Measurements from ENCODE around the gene TCHH.

DNA sequence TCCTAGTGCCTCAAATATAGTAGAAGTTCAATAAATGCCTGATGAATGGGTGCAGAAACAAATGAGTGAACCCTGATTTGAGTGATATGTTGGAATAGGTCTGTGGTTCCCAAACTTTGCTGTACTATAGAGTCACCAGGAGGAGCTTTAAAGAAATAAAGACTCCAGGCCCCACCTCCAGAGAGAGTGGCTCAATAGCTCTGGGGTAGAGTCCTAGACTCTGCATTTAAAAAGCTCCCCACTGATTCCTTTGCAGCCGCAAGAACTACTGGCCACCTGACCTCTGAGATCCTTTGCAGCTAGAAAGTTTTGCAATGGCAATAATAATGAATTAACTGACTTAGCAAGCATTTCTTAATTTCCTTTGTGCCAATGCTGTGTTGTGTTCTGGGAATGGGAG, 47.3 kb downstream of the TCHH start:
- TF ChIP-seq, protein P1, sequence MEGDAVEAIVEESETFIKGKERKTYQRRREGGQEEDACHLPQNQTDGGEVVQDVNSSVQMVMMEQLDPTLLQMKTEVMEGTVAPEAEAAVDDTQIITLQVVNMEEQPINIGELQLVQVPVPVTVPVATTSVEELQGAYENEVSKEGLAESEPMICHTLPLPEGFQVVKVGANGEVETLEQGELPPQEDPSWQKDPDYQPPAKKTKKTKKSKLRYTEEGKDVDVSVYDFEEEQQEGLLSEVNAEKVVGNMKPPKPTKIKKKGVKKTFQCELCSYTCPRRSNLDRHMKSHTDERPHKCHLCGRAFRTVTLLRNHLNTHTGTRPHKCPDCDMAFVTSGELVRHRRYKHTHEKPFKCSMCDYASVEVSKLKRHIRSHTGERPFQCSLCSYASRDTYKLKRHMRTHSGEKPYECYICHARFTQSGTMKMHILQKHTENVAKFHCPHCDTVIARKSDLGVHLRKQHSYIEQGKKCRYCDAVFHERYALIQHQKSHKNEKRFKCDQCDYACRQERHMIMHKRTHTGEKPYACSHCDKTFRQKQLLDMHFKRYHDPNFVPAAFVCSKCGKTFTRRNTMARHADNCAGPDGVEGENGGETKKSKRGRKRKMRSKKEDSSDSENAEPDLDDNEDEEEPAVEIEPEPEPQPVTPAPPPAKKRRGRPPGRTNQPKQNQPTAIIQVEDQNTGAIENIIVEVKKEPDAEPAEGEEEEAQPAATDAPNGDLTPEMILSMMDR (IDR thresholded peaks at IDR 0.05), result no peak
- no peak for TF ChIP-seq POLR2A (IDR thresholded peaks at IDR 0.05)
